ENCODE results near the gene ZNF789. TPM values are rescaled to one million over a fixed set of nuclear protein-coding genes. Genes with fewer than 3 reads are reported as not detected.

Gene ZNF789
- total and polyA plus RNA-seq, 2 of the 4 experiments (the other 2 are of a cell fraction): 4.8 to 8.9 TPM

GRCh38 chr7:99521399-99521798 lies 48.7 kb downstream of the ZNF789 start:
- Histone ChIP-seq H4K91ac (ENCODE audit: insufficient read depth, low read depth, low read length) (no peak overlapping the region), H4K5ac (ENCODE audit: low read depth, low read length) (no peak overlapping the region), H3K27me3 (ENCODE audit: control insufficient read depth, insufficient read depth, low read length) (no peaks in the 10 kb centered on the region), H3K18ac (ENCODE audit: low read depth, low read length) (no peak overlapping the region), H3K4me1 (ENCODE audit: control insufficient read depth, insufficient read depth, low read length) (no peaks in the 10 kb centered on the region), H3K14ac (replicated peaks; ENCODE audit: low read depth, low read length) (no peak overlapping the region), H3K36me3 (ENCODE audit: control insufficient read depth, insufficient read depth, low read length) (peaks cover 39% of the 10 kb centered on the region), H2AK9ac (replicated peaks; ENCODE audit: low read depth, low read length, poor library complexity) (no peak overlapping the region), H2BK5ac (ENCODE audit: low read depth, low read length, poor library complexity, severe bottlenecking) (no peak overlapping the region), H2BK15ac (ENCODE audit: low read depth, low read length) (no peak overlapping the region), H2BK20ac (ENCODE audit: low read depth, low read length) (no peak overlapping the region), H3K56ac (ENCODE audit: extremely low read depth, insufficient read depth, low read length) (no peak overlapping the region), H4K8ac (ENCODE audit: low read depth in 2 of 2, low read length in 2 of 2) (no peak overlapping the region), H3K4me3 (ENCODE audit: insufficient read depth, low read depth, low read length) (no peak overlapping the region), H3K4ac (ENCODE audit: low read depth, low read length) (no peak overlapping the region), H2AFZ (replicated peaks; ENCODE audit: low read length, poor library complexity) (no peak overlapping the region), H3K27ac (ENCODE audit: insufficient read depth, low read length) (no peak overlapping the region), H3K9me1 (ENCODE audit: insufficient read depth, low read length) (peaks cover 4% of the 10 kb centered on the region; the same call in 1 of the 2 replicates), H3K79me1 (ENCODE audit: low read depth in 1 of 2, low read length in 2 of 2) (peaks cover 5 to 19% of the 10 kb centered on the region in 2 experiments), H3K9me3 (ENCODE audit: control insufficient read depth, insufficient read depth, low read length) (peaks cover 2% of the 10 kb centered on the region; the same call in 1 of the 2 replicates), H3K4me2 (ENCODE audit: low read depth, low read length) (no peak overlapping the region), H3K23ac (ENCODE audit: low read depth, low read length) (no peak overlapping the region), H4K20me1 (ENCODE audit: insufficient read depth, low read length) (no peaks in the 10 kb centered on the region), H3K9ac (ENCODE audit: low read depth, low read length) (no peak overlapping the region), H2BK120ac (ENCODE audit: low read depth, low read length) (no peak overlapping the region), H2AK5ac (ENCODE audit: low read depth, low read length) (no peak overlapping the region)
- dilution Hi-C loops (cut with HindIII; ENCODE audit: low sequenced_read_pairs, unreplicated experiment): no loop called here
- DNase-seq (no peak), ATAC-seq (ENCODE audit: low read depth) (no peak)
- ChIA-PET CTCF (no interaction called here), POLR2A (ENCODE audit: unreplicated experiment) (interaction anchor here (0.6 kb wide), 1 partner anchor 16 kb away, joined by 3 read pairs; no protein-coding TSS in a partner anchor)
- intact Hi-C loops (cut with micrococcal nuclease): no loop called here
- WGBS, 2 experiments (ENCODE audit: extremely low coverage in 2 of 2, insufficient read length in 1 of 2): no CpG with 5 or more reads among the region's 3 CpGs
- no TSS peak for BruUV-seq (replicated peaks)
- TF ChIP-seq CTCF (conservative IDR thresholded peaks at IDR 0.05; ENCODE audit: low read depth, low read length) (no peak), CEBPB (IDR thresholded peaks at IDR 0.05; ENCODE audit: low read depth, low read length) (no peak), MXI1 (IDR thresholded peaks at IDR 0.05; ENCODE audit: borderline replicate concordance, low read depth, low read length) (no peak), NFE2L2 (IDR thresholded peaks at IDR 0.05; ENCODE audit: low read depth, low read length) (no peak), BHLHE40 (IDR thresholded peaks at IDR 0.05; ENCODE audit: low read depth, low read length) (no peak), RCOR1 (IDR thresholded peaks at IDR 0.05; ENCODE audit: insufficient replicate concordance, low read length) (no peak), RFX5 (IDR thresholded peaks at IDR 0.05; ENCODE audit: low read depth, low read length) (no peak), RAD21 (IDR thresholded peaks at IDR 0.05; ENCODE audit: low read length) (no peak), CHD1 (IDR thresholded peaks at IDR 0.05; ENCODE audit: low read depth, low read length) (no peak), FOS (IDR thresholded peaks at IDR 0.05; ENCODE audit: low read depth, low read length) (no peak), MAZ (IDR thresholded peaks at IDR 0.05; ENCODE audit: borderline replicate concordance, low read depth, low read length) (no peak), SMC3 (IDR thresholded peaks at IDR 0.05; ENCODE audit: low read depth, low read length) (no peak), POLR2A (IDR thresholded peaks at IDR 0.05; ENCODE audit: low read depth, low read length) (no peak)
- in situ Hi-C loops (cut with MboI; ENCODE audit: low sequenced_read_pairs): no loop called here
